Gastroesophageal sphincter (tissue), 4 donors: ENCODE measurements around the gene SLC17A3. TPM values are rescaled to one million over a fixed set of nuclear protein-coding genes. Genes with fewer than 3 reads are reported as not detected.

Source experiments
- ATAC-seq: fragments of 150-250 bp; one replicate; pipeline ENCODE4 v1.9.1; 2016; ENCODE audit warnings: mild to moderate bottlenecking, moderate library complexity
- H3K27ac ChIP-seq, 4 donors: fragments of 200-600 bp; sonication (generic) in 3 of 4; 1 replicate in 3 of 4; 2 replicates in 1 of 4; pipeline ENCODE4 v1.5.1; 2016 to 2019
- H3K27me3 ChIP-seq: fragments of 200-600 bp; sonication (generic); one replicate; pipeline ENCODE4 v1.5.1; 2019
- H3K36me3 ChIP-seq, 2 donors: fragments of 200-600 bp; sonication (generic); one replicate each; pipeline ENCODE4 v1.5.1; 2019; ENCODE audit warnings: control low read depth in 1 of 2
- H3K4me1 ChIP-seq, 3 donors: fragments of 200-600 bp; sonication (generic); 1 replicate in 2 of 3; 2 replicates in 1 of 3; pipeline ENCODE4 v1.5.1; 2016 to 2019; ENCODE audit warnings: control low read depth in 2 of 3
- H3K4me3 ChIP-seq, 2 donors: fragments of 200-600 bp; sonication (generic); one replicate each; pipeline ENCODE4 v1.5.1; 2019; ENCODE audit warnings: mild to moderate bottlenecking in 1 of 2, moderate library complexity in 1 of 2
- H3K9me3 ChIP-seq, 3 donors: fragments of 200-600 bp; sonication (generic); one replicate each; pipeline ENCODE4 v1.5.1; 2017 to 2019; ENCODE audit warnings: control low read depth in 2 of 3
- EP300 ChIP-seq: sonication (generic); formaldehyde crosslinking; IDR thresholded peaks from one replicate; pipeline ENCODE4 v1.6.1; 2017; ENCODE audit warnings: antibody characterized with exemption, mild to moderate bottlenecking
- POLR2A ChIP-seq, 2 donors: fragments of 450-650 bp; IDR thresholded peaks; one replicate each; pipeline ENCODE4 v1.6.1; 2017; ENCODE audit warnings: antibody characterized with exemption in 2 of 2, mild to moderate bottlenecking in 2 of 2, moderate library complexity in 1 of 2
- POLR2AphosphoS5 ChIP-seq: sonication (generic); formaldehyde crosslinking; IDR thresholded peaks from one replicate; pipeline ENCODE4 v1.6.1; 2017; ENCODE audit warnings: antibody characterized with exemption
- WGBS, 2 donors: methylation state at CpG; one replicate each; pipeline ENCODE4 v1.1.5; 2018; ENCODE audit warnings: low coverage in 1 of 2; 5-methylcytosine and 5-hydroxymethylcytosine counted together
- total RNA-seq, 4 donors: library from RNA; depleted of rRNA; stranded (reverse); fragments of >200 nt; gene quantifications; one replicate each; pipeline ENCODE4 v1.1.0, GENCODE V29; 2016
- TF ChIP-seq, protein P1 (sequence below), 4 experiments: fragments of 200-600 bp in 2 of 4; fragments of 450-650 bp in 2 of 4; sonication (generic) in 1 of 4; IDR thresholded peaks; one replicate each; pipeline ENCODE4 v1.5.1; 2017 to 2019; ENCODE audit warnings: antibody characterized with exemption in 4 of 4, mild to moderate bottlenecking in 2 of 4, moderate library complexity in 2 of 4

The SLC17A3 gene
- total RNA-seq, 4 donors from 2014 or later, result not detected

DNA sequence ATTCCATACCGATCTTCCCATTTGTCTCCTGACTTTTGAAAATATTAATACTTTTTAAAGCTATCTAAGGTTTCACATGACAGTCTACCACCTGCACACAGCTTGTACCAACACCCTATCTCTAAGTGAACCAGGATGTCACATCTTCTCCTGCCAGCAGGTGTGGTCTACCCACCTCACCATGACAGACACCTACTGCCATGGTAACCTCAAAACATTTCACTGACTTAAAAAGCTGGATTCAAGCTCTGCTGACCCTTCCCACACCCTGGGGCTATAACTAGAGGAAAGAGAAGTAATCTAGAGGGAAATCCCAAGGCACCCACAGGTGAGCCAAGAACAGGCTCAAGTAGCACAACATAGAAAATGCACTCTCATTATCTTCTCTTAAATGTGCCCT lies 1.2 kb downstream of the SLC17A3 start:
- no peak overlapping the region for H3K27ac ChIP-seq
- ATAC-seq, result no peak
- WGBS, 2 donors, result 83 to 100% methylated on average over 1 of the region's 1 CpG
- H3K4me1 ChIP-seq, result no peaks in the 10 kb centered on the region
- TF ChIP-seq, protein P1, sequence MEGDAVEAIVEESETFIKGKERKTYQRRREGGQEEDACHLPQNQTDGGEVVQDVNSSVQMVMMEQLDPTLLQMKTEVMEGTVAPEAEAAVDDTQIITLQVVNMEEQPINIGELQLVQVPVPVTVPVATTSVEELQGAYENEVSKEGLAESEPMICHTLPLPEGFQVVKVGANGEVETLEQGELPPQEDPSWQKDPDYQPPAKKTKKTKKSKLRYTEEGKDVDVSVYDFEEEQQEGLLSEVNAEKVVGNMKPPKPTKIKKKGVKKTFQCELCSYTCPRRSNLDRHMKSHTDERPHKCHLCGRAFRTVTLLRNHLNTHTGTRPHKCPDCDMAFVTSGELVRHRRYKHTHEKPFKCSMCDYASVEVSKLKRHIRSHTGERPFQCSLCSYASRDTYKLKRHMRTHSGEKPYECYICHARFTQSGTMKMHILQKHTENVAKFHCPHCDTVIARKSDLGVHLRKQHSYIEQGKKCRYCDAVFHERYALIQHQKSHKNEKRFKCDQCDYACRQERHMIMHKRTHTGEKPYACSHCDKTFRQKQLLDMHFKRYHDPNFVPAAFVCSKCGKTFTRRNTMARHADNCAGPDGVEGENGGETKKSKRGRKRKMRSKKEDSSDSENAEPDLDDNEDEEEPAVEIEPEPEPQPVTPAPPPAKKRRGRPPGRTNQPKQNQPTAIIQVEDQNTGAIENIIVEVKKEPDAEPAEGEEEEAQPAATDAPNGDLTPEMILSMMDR (IDR thresholded peaks at IDR 0.05), result no peak
- H3K27me3 ChIP-seq, result no peaks in the 10 kb centered on the region
- H3K4me3 ChIP-seq, result no peak overlapping the region
- H3K36me3 ChIP-seq, result no peaks in the 10 kb centered on the region
- no peaks in the 10 kb centered on the region for H3K9me3 ChIP-seq

DNA sequence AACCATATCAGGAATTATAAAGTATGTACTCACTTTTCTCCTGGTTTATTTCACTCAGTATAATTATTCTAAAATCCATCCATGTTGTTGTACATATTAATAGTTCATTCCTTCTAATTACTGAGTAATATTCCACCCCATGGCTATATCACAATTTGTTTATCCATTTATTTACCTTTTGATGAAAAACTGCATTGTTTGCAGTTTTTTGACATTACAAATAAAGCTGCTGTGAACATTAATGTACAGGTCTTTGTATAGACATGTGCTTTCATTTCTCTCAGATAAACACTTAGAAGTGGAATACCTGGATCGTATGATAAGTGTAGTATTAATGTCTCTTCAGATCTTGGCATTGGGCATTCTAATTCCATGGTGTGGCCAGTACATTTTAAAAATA lies 4.2 kb downstream of the SLC17A3 start:
- TF ChIP-seq EP300 (no peak), POLR2AphosphoS5 (no peak), POLR2A (IDR thresholded peaks at IDR 0.05) (no peak)
- TF ChIP-seq, protein P1 (IDR thresholded peaks at IDR 0.05), result no peak
- 38 to 43% methylated on average over 1 of the region's 1 CpG for WGBS, 2 donors

DNA sequence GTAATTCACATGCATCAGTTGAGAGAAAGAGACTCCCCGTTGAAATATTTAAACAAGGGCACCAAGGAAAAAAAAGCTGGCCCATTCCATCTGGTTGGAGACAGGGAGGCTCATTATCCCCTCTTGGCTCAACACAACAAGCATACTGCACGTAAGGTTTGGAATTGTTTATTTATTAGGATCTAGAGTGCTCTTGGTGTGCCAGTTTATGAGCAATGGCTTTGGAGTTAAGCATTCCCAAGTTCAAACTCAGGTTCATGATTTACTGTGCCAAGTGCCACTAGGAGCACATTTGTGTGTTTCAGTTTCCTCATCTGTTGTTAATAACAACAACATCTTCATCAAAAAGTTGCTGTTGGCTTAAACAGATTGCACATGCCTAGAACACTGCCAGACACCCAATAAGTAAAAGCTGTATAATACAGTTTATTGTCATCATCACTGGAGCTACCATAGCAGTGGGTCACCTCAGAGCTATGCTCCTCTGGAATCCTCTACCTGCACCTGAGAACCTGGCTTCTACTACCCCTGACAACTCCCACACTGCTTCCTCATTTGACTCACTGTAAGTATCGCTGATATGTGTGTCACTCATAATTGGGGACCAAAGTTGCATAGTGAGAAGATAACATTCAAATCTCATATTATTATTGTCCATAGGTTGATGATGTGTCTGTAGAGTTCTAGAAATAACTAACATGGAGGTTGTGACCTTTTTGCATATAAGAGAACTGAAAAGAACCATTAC lies 5.4 kb downstream of the SLC17A3 start:
- 49 to 58% methylated on average over 3 of the region's 3 CpGs for WGBS, 2 donors

More for the DNA sequence above, 4.2 kb downstream of the SLC17A3 start:
- ATAC-seq, result no peak
- H3K4me3 ChIP-seq, result no peak overlapping the region
- H3K36me3 ChIP-seq, result no peaks in the 10 kb centered on the region
- H3K4me1 ChIP-seq, result no peaks in the 10 kb centered on the region
- H3K9me3 ChIP-seq, result no peaks in the 10 kb centered on the region
- H3K27ac ChIP-seq, result no peak overlapping the region
- no peaks in the 10 kb centered on the region for H3K27me3 ChIP-seq

DNA sequence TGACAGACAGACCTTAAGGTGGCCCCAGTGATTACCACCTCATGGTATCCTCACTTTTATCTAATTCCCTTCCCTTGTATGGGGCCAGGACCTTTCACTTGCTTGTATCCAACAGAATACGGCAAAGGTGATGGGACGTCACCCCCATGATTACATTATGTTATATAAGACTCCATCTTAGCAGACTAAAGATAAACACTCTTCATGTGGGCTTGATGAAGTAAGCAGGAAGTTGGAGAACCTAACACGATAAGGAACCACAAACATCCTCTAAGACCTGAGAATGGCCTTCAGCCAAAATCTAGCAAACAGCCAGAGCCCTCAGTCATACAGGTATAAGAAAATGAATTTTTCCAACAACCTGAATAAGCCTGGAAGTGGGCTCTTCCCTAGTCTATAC lies 8.0 kb downstream of the SLC17A3 start:
- no peak overlapping the region for H3K4me3 ChIP-seq
- H3K27ac ChIP-seq, result no peak overlapping the region
- no peaks in the 10 kb centered on the region for H3K36me3 ChIP-seq
- no peak for ATAC-seq
- TF ChIP-seq EP300 (no peak), POLR2AphosphoS5 (no peak), POLR2A (IDR thresholded peaks at IDR 0.05) (no peak)
- TF ChIP-seq, protein P1 (IDR thresholded peaks at IDR 0.05), result no peak
- no peaks in the 10 kb centered on the region for H3K9me3 ChIP-seq
- 33 to 35% methylated on average over 2 of the region's 3 CpGs for WGBS, 2 donors
- no peaks in the 10 kb centered on the region for H3K4me1 ChIP-seq
- H3K27me3 ChIP-seq, result peaks cover 8% of the 10 kb centered on the region

More for the DNA sequence above, 5.4 kb downstream of the SLC17A3 start:
- Histone ChIP-seq H3K4me1 (no peaks in the 10 kb centered on the region), H3K4me3 (no peak overlapping the region), H3K27ac (no peak overlapping the region), H3K36me3 (no peaks in the 10 kb centered on the region), H3K9me3 (no peaks in the 10 kb centered on the region), H3K27me3 (peaks cover 8% of the 10 kb centered on the region)
- TF ChIP-seq EP300, result no peak
- TF ChIP-seq POLR2A (IDR thresholded peaks at IDR 0.05), result no peak
- no peak for TF ChIP-seq POLR2AphosphoS5
- TF ChIP-seq, protein P1 (IDR thresholded peaks at IDR 0.05), result no peak
- no peak for ATAC-seq

DNA sequence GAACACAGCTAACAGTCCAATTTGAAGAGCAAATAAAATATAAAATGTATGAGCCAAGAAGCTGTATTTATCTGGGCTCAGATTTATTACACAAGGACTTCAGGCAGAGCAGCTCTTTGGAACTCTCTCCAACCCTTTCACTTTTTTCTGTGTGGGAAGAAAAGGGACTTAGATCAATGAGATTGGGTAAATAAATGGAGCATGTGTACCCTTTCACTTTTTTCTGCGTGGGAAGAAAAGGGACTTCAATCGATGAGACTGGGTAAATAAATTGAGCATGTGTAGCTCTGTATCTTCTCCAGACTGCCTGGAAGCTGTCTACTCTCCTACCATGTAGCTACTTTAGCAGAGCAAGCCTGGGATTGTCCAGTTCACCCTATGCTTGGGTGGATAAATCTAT lies 10.7 kb downstream of the SLC17A3 start:
- Histone ChIP-seq H3K27ac (no peak overlapping the region), H3K27me3 (peaks cover 8% of the 10 kb centered on the region), H3K4me1 (no peaks in the 10 kb centered on the region), H3K4me3 (no peak overlapping the region), H3K36me3 (no peaks in the 10 kb centered on the region), H3K9me3 (no peaks in the 10 kb centered on the region)
- WGBS, 2 donors, result 58% methylated on average over 2 of the region's 2 CpGs; no CpG with 5 or more reads in 1 of the 2 donors
- TF ChIP-seq, protein P1 (IDR thresholded peaks at IDR 0.05), result no peak
- TF ChIP-seq POLR2A (IDR thresholded peaks at IDR 0.05) (no peak), POLR2AphosphoS5 (no peak), EP300 (no peak)
- ATAC-seq, result no peak
